IMR-90 (cell line): ENCODE measurements around the gene STEAP1. TPM values are rescaled to one million over a fixed set of nuclear protein-coding genes. Genes with fewer than 3 reads are reported as not detected.

Source experiments
- ATAC-seq: fragments of 200-7000 bp; cut with Tn5 transposase; 2 replicates; pipeline ENCODE4 v1.9.1; 2020; ENCODE audit warnings: low read depth, mild to moderate bottlenecking, moderate library complexity
- BruUV-seq: library from RNA; stranded (reverse); fragments of 400-500 nt; replicated peaks from 2 replicates; lab custom pipeline; 2021; lab: Mats Ljungman, UMichigan
- CTCF ChIA-PET: fragments of 300-600 bp; formaldehyde crosslinking; extraction: SDS; loops from one replicate; lab custom pipeline; 2021; ENCODE audit warnings: antibody characterized with exemption; lab: Yijun Ruan, JAX
- POLR2A ChIA-PET: fragments of 300-600 bp; sonication (Branson Sonifier 250); formaldehyde crosslinking; loops from one replicate; lab custom pipeline; 2022; ENCODE audit warnings: antibody characterized with exemption; ENCODE audit not compliant: unreplicated experiment; lab: Charles Lee
- DNase-seq: peaks from one replicate; pipeline ENCODE4 v3.0.0; 2013
- H2AFZ ChIP-seq: replicated peaks from 2 replicates; pipeline ENCODE3; 2013; ENCODE audit warnings: low read length, mild to moderate bottlenecking; ENCODE audit not compliant: poor library complexity
- H2AK5ac ChIP-seq: 2 replicates; pipeline ENCODE4 v1.6.1; 2013; ENCODE audit warnings: low read depth, low read length, inconsistent platforms
- H2AK9ac ChIP-seq: replicated peaks from 2 replicates; pipeline ENCODE3; 2013; ENCODE audit warnings: mild to moderate bottlenecking, low read depth, low read length, moderate library complexity; ENCODE audit not compliant: poor library complexity
- H2BK120ac ChIP-seq: 2 replicates; pipeline ENCODE4 v1.6.1; 2013; ENCODE audit warnings: low read depth, low read length, inconsistent platforms
- H2BK15ac ChIP-seq: 3 replicates; pipeline ENCODE4 v1.6.1; 2013; ENCODE audit warnings: low read depth, low read length, inconsistent platforms
- H2BK20ac ChIP-seq: 2 replicates; pipeline ENCODE4 v1.6.1; 2013; ENCODE audit warnings: low read depth, mild to moderate bottlenecking, inconsistent platforms, low read length, moderate library complexity
- H2BK5ac ChIP-seq: 2 replicates; pipeline ENCODE4 v1.6.1; 2013; ENCODE audit warnings: mild to moderate bottlenecking, low read depth, low read length, inconsistent platforms; ENCODE audit not compliant: poor library complexity, severe bottlenecking
- H3K14ac ChIP-seq: replicated peaks from 2 replicates; pipeline ENCODE4 v1.6.1; 2013; ENCODE audit warnings: low read depth, low read length, inconsistent platforms
- H3K18ac ChIP-seq: 2 replicates; pipeline ENCODE4 v1.6.1; 2013; ENCODE audit warnings: low read depth, low read length, control low read depth
- H3K23ac ChIP-seq: 2 replicates; pipeline ENCODE4 v1.6.1; 2013; ENCODE audit warnings: low read depth, low read length, inconsistent platforms
- H3K27ac ChIP-seq: 2 replicates; pipeline ENCODE4 v1.5.1; 2013; ENCODE audit warnings: mild to moderate bottlenecking, control low read depth, low read length; ENCODE audit not compliant: insufficient read depth
- H3K27me3 ChIP-seq: 2 replicates; pipeline ENCODE4 v1.6.1; 2013; ENCODE audit warnings: low read length; ENCODE audit not compliant: control insufficient read depth, insufficient read depth
- H3K36me3 ChIP-seq: 2 replicates; pipeline ENCODE4 v1.6.1; 2013; ENCODE audit warnings: low read length, mixed read lengths; ENCODE audit not compliant: control insufficient read depth, insufficient read depth
- H3K4ac ChIP-seq: 2 replicates; pipeline ENCODE4 v1.6.1; 2013; ENCODE audit warnings: low read depth, low read length, inconsistent platforms
- H3K4me1 ChIP-seq: 2 replicates; pipeline ENCODE4 v1.6.1; 2013; ENCODE audit warnings: low read length, mixed read lengths; ENCODE audit not compliant: control insufficient read depth, insufficient read depth
- H3K4me2 ChIP-seq: 2 replicates; pipeline ENCODE4 v1.6.1; 2013; ENCODE audit warnings: low read depth, mild to moderate bottlenecking, control low read depth, low read length, moderate library complexity
- H3K4me3 ChIP-seq: 2 replicates; pipeline ENCODE4 v1.5.1; 2013; ENCODE audit warnings: low read depth, mild to moderate bottlenecking, control low read depth, low read length, moderate library complexity; ENCODE audit not compliant: insufficient read depth
- H3K56ac ChIP-seq: 2 replicates; pipeline ENCODE4 v1.6.1; 2013; ENCODE audit warnings: low read length, inconsistent platforms; ENCODE audit not compliant: insufficient read depth; ENCODE audit errors: extremely low read depth
- H3K79me1 ChIP-seq, 2 experiments: 2 replicates each; pipeline ENCODE4 v1.6.1; 2013; ENCODE audit warnings: low read length in 2 of 2, inconsistent platforms in 1 of 2, low read depth in 1 of 2
- H3K9ac ChIP-seq: 2 replicates; pipeline ENCODE4 v1.6.1; 2013; ENCODE audit warnings: low read depth, low read length, control low read depth
- H3K9me1 ChIP-seq: 2 replicates; pipeline ENCODE4 v1.6.1; 2013; ENCODE audit warnings: low read length, inconsistent platforms; ENCODE audit not compliant: insufficient read depth
- H3K9me3 ChIP-seq: 2 replicates; pipeline ENCODE4 v1.6.1; 2013; ENCODE audit warnings: low read length; ENCODE audit not compliant: control insufficient read depth, insufficient read depth
- H4K20me1 ChIP-seq: 2 replicates; pipeline ENCODE4 v1.6.1; 2013; ENCODE audit warnings: low read length, inconsistent platforms; ENCODE audit not compliant: insufficient read depth
- H4K5ac ChIP-seq: 2 replicates; pipeline ENCODE4 v1.6.1; 2013; ENCODE audit warnings: mild to moderate bottlenecking, low read depth, low read length, control low read depth
- H4K8ac ChIP-seq, 2 experiments: 2 replicates each; pipeline ENCODE4 v1.6.1; 2013; ENCODE audit warnings: low read depth in 2 of 2, low read length in 2 of 2, control low read depth in 1 of 2, inconsistent platforms in 1 of 2
- H4K91ac ChIP-seq: 2 replicates; pipeline ENCODE4 v1.6.1; 2013; ENCODE audit warnings: low read depth, low read length, inconsistent platforms; ENCODE audit not compliant: insufficient read depth
- CEBPB ChIP-seq: IDR thresholded peaks from 2 replicates; pipeline ENCODE4 v1.6.1; 2012; ENCODE audit warnings: low read depth, low read length, improper control_type of control experiment
- MAFK ChIP-seq: IDR thresholded peaks from 2 replicates; pipeline ENCODE4 v1.6.1; 2012; ENCODE audit warnings: low read depth, low read length, improper control_type of control experiment
- MAZ ChIP-seq: IDR thresholded peaks from 2 replicates; pipeline ENCODE4 v1.6.1; 2012; ENCODE audit warnings: low read depth, mild to moderate bottlenecking, low read length, improper control_type of control experiment, moderate library complexity, borderline replicate concordance
- NFE2L2 ChIP-seq: fragments of 150-350 bp; IDR thresholded peaks from 2 replicates; pipeline ENCODE4 v1.6.1; 2016; ENCODE audit warnings: low read depth, mild to moderate bottlenecking, low read length
- POLR2A ChIP-seq: IDR thresholded peaks from 2 replicates; pipeline ENCODE4 v1.6.1; 2012; ENCODE audit warnings: mild to moderate bottlenecking, low read depth, low read length
- RAD21 ChIP-seq: IDR thresholded peaks from 2 replicates; pipeline ENCODE4 v1.6.1; 2012; ENCODE audit warnings: low read length, improper control_type of control experiment
- RCOR1 ChIP-seq: IDR thresholded peaks from 2 replicates; pipeline ENCODE4 v1.6.1; 2012; ENCODE audit warnings: mild to moderate bottlenecking, low read length, improper control_type of control experiment; ENCODE audit not compliant: insufficient replicate concordance
- RFX5 ChIP-seq: IDR thresholded peaks from 2 replicates; pipeline ENCODE4 v1.8.0; 2012; ENCODE audit warnings: low read depth, mild to moderate bottlenecking, low read length, moderate library complexity
- USF2 ChIP-seq: fragments of 150-350 bp; IDR thresholded peaks from 2 replicates; pipeline ENCODE4 v1.6.1; 2017; ENCODE audit warnings: mild to moderate bottlenecking, antibody characterized with exemption, low read length, low read depth
- WGBS, 2 experiments: methylation state at CpG; one replicate each; pipeline versions ENCODE4 v1.1.5 to v1.1.7; 2013; ENCODE audit warnings: missing lambda C conversion rate in 2 of 2; ENCODE audit not compliant: insufficient read length in 1 of 2; ENCODE audit errors: extremely low coverage in 2 of 2; 5-methylcytosine and 5-hydroxymethylcytosine counted together
- dilution Hi-C: fragments of 300-500 bp; cut with HindIII; formaldehyde crosslinking; loops from one replicate; pipeline ENCODE4 v1.14.3; 2018; ENCODE audit warnings: low sequenced_read_pairs; ENCODE audit not compliant: unreplicated experiment
- in situ Hi-C: fragments of 300-500 bp; cut with MboI; formaldehyde crosslinking; loops from 3 replicates; pipeline ENCODE4 v1.14.3; 2019; ENCODE audit warnings: low sequenced_read_pairs, inconsistent platforms, mixed read lengths
- intact Hi-C: fragments of 100-400 bp; cut with micrococcal nuclease; formaldehyde crosslinking; loops from 2 replicates; pipeline ENCODE4 v1.10.0; 2022
- polyA plus RNA-seq, 3 experiments: library from polyadenylated mRNA; depleted of rRNA; stranded (reverse); fragments of >200 nt; gene quantifications; 2 replicates each; pipeline ENCODE4 v1.2.3, GENCODE V29; 2012; ENCODE audit warnings: low replicate concordance in 1 of 3
- total RNA-seq: library from RNA; depleted of rRNA; stranded (reverse); fragments of >200 nt; gene quantifications from 2 replicates; pipeline ENCODE4 v1.2.3, GENCODE V29; 2012

The STEAP1 gene
- total and polyA plus RNA-seq, 2 of the 4 experiments (the other 2 are of a cell fraction): 3.9 to 5.2 TPM

GRCh38 chr7:90175667-90176066 is 21.4 kb downstream of the STEAP1 start:
- dilution Hi-C loops (no loop called here), intact Hi-C loops (no loop called here), in situ Hi-C loops (no loop called here)
- Histone ChIP-seq H3K36me3 (no peaks in the 10 kb centered on the region), H3K27me3 (no peaks in the 10 kb centered on the region), H4K5ac (no peak overlapping the region), H3K4ac (no peak overlapping the region), H3K23ac (no peak overlapping the region), H3K27ac (no peak overlapping the region), H4K91ac (no peak overlapping the region), H3K4me2 (no peak overlapping the region), H4K20me1 (no peaks in the 10 kb centered on the region), H2AFZ (no peak overlapping the region), H2AK9ac (no peak overlapping the region), H3K4me3 (no peak overlapping the region), H3K79me1 (no peaks in the 10 kb centered on the region), H2BK20ac (no peak overlapping the region), H2AK5ac (no peak overlapping the region), H3K14ac (no peak overlapping the region), H2BK120ac (no peak overlapping the region), H3K4me1 (peaks cover 5% of the 10 kb centered on the region), H3K9ac (no peak overlapping the region), H3K18ac (no peak overlapping the region), H4K8ac (no peak overlapping the region), H2BK15ac (no peak overlapping the region), H3K56ac (no peak overlapping the region), H3K9me1 (no peaks in the 10 kb centered on the region), H3K9me3 (no peaks in the 10 kb centered on the region), H2BK5ac (no peak overlapping the region)
- WGBS, 2 experiments: 75% methylated on average over 2 of the region's 4 CpGs; no CpG with 5 or more reads in 1 of the 2 experiments
- no peak for DNase-seq
- POLR2A ChIA-PET: no interaction called here
- CTCF ChIA-PET: no interaction called here
- no peak for ATAC-seq
- TF ChIP-seq CEBPB: no peak
- no peak for TF ChIP-seq RFX5
- no peak for TF ChIP-seq USF2
- TF ChIP-seq RAD21: no peak
- TF ChIP-seq MAZ: no peak
- no peak for TF ChIP-seq RCOR1
- no peak for TF ChIP-seq MAFK
- TF ChIP-seq NFE2L2: no peak
- TF ChIP-seq POLR2A: no peak
- no TSS peak for BruUV-seq
